Hematopoietic multipotent progenitor cell treated with erythropoietin and hydrocortisone succinate and interleukin-3 and kit ligand, for 17 days (in vitro differentiated cells): ENCODE measurements around the gene PRTFDC1.

Source experiments
- DNase-seq: peaks from one replicate; pipeline ENCODE4 v3.0.0-alpha.2; 2015; ENCODE audit warnings: low spot score

The PRTFDC1 gene

DNA sequence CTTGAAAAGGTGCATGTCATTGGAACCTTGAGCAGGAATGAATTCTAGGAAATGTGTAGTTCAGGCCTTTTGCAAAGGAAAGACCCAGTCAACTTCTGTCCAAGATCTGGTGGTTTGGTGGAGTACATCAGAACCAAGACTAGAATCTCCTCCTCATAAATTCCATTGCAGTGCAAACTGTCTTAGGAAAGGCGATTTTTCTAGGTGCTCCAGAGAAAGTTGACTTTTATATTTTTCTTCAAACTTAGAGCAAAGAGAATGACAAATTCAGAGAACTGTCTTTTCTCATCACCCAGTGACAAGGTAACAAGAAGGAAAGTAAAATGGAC, 50.0 kb downstream of the PRTFDC1 start:
- no peak for DNase-seq

DNA sequence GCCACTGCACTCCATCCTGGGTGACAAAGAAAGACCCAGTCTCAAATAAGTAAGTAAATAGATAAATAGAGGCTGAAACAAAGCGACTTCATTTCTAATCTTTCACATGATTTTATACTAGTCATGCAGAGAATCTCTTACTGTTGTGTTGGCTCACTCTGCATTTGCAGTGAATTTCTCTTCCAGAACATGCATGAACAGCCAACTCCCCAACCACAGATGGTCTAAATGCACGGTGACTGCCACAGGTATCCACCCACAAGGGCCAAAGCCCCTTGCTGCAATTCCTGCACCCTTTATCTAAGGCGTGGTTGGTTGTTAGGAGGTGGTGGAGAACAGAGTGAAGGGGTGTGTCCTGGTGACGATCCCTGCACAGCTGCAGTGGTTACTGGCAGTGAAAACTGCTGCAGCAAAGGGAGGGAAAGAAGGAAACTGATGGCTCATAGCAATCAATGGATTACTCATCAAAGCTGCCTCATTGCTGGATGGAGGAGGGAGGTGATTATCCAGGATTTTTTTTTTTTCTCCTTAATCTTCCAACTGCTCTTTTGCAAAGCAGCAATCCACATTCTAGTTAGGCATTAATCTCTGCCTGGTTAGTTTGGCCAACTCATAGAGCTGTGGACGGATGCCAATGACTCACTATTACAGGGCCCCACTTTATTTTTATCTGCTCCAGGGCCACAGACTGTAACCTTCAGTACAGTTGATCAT, 50.6 kb downstream of the PRTFDC1 start:
- DNase-seq, result peak; percentile 27

DNA sequence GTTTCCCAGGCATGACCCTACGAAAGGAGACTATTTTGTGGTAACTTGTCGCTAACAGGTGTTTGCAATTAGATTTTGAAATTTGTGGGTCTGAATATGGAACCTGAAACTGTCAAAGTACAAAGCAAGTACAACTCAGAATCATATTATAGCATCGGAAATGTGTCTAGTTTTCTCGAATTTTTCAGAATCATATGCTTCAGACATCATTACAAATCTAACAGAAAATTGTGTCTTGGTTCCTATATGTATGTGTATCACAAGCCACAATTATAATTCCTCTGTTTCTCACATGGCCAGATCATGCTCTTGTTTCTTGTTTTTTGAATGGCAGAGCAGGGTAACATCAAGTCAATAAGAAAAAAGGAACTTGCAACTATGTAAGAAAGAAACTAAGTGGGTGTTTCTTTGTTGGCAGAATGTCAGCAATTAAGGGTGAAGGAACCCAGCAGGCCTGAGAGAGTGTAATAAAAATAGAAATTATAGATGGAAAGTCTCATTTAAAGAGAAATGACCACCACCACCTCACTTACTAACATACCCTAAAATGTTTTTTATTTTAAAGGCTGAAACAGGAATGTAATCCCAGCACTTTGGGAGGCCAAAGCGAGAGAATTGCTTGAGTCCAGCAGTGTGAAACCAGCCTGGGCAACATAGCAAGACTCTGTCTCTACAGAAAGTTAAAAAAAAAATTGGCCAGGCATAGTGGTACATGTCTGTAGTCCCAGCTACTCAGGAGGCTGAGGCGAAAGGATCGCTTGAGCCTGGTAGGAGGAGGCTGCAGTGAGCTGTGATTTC, 51.3 kb downstream of the PRTFDC1 start:
- DNase-seq, result no peak

DNA sequence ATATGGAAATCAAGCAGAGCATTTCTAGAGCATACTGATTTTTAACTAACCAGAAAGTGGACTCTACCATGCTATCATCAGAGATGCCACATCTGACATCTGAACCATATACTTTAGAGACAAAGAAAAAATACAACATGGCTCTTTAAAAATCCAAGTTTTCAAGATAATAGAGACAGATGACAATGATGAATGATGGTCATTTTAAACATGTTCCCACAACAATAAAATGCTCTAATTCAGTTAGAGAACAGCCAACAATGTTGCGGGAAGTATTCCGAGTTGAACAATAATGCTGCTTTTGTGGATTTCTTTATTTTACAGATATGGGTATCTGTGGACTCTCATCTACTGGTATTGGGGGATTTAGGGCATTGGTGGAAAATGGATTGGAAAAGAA, 52.8 kb downstream of the PRTFDC1 start:
- no peak for DNase-seq

DNA sequence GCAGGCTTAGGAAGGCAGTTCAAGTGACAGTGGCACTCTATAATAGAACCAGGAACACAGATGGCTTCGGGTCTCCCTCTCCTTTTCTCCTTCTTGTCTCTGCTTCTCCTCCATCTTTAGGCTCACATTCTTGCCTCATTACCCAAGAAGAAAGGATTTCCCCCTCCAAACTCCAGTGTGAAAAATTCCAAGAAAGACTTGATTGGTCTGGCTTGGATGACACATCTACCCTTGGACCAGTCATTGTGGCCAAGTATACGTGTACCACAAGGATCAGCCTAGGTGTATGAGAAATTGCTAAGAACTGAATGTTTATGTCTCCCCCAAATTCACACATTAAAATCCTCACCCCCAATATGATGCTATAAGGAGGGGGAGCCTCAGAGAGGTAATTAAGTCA, 53.9 kb downstream of the PRTFDC1 start:
- DNase-seq, result no peak

DNA sequence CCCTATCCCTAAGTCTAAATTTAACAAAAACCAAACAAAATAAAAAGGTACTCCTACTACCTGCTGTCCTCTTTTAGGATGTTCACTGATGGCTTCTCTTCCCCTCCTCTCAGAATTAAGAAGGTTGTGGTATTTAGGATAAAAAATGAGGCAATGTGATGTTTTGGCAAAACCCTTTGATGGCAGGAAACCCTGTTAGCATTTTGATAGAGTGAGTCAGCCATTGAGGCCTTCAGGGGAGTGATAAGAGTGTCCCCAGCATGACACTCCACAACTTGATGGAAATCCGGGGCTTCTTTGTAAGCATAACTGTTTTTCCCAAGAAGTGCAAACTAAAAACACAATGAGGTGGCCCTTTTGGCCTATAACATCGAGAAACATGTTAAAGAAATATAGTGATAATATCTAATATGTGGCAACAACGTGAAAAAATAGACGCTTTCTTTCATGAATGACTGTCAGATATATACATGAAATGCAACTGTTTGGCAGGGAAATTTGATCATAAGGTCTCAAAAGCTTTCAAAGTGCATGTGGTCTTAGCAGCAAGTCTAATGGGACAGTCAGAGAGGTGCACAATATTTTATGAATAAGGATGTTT, 55.0 kb downstream of the PRTFDC1 start:
- DNase-seq, result peak; percentile 9

DNA sequence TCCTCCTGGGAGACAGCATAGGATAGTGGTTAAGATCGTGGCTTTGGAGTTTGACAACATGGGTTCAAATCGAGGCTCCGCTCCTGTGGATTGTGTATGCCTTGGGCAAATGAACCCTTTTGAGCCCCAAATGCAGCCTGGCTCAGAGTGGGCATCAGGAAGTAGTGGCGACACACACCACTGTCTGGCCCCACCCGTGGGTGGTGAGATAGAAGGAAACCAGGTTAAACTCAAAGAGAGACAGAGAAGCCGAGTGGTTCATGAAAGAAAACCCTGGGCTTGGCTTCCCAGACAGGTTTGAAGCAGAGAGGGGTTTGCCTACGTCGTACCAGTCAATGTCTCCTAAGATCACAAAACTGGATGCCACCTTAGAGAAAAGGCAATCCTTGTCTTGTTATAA, 57.7 kb downstream of the PRTFDC1 start:
- DNase-seq, result no peak

DNA sequence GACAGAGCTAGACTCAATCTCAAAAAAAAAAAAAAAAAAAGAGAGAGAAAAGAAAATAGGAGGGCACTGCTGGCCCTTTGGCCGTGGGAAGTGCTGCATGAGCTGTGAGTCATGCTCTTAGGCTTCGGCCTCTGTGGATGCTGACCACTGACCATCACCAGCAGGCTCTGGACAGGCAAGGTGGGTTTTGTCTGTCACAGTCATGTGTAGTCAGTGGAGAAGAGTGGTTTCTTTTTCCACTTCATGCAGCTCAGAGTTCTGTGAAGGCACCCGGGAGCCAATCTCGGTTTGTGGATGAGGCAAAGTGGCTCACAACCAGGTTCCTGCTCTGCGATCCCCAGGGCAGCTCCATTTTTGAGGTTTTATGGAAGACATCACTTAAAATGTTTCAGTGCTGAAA, 58.1 kb downstream of the PRTFDC1 start:
- DNase-seq, result no peak

DNA sequence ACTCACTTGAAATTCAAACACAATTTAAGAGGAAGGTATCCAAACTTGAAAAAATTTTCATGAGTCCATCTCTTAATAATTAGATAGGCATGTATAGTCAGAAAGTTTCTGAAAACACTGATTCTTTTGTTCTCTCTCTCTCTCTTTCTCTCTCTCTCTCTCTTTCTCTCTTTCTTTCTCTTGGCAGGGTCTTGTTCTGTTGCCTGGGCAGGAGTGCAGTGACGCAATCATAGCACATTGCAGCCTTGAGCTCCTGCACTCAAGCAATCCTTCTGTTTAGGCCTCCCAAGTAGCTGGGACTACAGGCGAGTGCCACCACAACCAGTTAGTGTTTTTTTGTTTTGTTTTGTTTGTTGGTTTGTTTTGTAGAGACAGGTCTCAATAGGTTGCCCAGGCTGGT, 59.3 kb downstream of the PRTFDC1 start:
- DNase-seq, result no peak

DNA sequence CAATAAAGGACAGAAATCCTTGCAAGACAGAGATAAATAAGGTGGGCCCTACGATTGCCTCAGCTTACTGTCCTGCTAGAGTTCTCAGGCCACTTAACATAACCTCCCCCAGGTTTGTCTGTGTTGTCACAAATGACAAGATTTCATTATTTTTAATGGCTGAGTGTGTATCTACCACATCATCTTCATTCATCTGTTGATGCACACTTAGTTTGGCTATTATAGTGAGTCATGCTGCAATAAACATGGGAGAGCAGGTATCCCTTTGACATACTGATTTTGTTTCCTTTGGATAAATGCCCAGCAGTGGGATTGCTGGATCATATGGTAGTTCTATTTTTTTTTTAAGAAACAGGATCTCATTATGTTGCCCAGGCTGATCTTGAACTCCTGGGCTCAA, 60.6 kb downstream of the PRTFDC1 start:
- DNase-seq, result no peak

DNA sequence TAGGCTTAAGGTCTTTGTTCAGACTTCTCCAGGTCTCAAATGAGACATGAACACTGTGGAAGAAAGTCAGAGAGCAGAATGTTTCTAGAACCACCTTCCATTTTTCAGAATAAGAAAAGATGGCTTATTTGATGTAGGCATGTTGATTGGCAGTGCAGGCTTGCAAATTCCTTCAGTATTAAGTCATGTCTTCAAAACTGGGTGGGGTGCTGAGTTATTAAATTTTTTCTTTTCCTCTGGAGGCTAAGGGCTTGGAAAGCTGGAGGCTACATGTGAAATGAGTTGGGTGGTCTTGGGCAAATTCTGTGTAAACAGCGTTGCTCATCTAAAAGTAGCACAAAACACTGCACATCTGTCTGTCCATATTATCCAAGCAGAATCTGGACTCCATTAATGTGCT, 62.8 kb downstream of the PRTFDC1 start:
- no peak for DNase-seq

DNA sequence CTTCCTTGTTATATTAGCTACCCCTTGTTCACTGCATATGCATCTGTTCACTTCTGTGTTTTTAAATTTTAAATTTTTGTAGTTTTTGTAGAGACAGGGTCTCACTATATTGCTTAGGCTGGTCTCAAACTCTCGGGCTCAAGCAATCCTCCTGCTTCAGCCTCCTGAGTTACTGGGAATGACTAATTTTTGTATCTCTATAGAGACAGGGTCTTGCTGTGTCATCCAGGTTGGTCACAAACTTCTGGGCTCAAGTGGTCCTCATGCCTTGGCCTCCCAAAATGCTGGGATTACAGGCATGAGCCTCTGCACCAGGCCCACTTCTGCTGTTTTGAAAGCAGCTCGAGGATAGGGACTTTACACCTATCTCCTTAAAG, 64.6 kb downstream of the PRTFDC1 start:
- DNase-seq, result no peak

DNA sequence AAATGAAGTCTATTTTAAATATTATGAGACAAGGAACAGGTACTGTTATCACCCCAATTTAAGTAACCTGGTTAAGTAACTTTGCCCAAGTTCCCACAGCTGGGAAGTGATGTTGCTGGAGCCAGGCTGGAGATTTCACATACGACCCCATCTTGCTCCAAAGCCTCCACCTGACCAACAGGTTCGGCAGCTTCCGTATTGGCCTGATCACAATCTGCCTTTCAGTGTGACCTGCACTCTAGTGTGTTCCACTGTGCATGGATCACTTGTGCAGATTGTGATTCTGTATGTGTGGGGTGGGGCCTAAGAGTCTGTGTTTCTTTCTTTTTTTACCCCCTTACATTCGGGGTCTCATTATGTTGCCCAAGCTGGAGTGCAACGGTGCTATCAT, 66.1 kb downstream of the PRTFDC1 start:
- no peak for DNase-seq

DNA sequence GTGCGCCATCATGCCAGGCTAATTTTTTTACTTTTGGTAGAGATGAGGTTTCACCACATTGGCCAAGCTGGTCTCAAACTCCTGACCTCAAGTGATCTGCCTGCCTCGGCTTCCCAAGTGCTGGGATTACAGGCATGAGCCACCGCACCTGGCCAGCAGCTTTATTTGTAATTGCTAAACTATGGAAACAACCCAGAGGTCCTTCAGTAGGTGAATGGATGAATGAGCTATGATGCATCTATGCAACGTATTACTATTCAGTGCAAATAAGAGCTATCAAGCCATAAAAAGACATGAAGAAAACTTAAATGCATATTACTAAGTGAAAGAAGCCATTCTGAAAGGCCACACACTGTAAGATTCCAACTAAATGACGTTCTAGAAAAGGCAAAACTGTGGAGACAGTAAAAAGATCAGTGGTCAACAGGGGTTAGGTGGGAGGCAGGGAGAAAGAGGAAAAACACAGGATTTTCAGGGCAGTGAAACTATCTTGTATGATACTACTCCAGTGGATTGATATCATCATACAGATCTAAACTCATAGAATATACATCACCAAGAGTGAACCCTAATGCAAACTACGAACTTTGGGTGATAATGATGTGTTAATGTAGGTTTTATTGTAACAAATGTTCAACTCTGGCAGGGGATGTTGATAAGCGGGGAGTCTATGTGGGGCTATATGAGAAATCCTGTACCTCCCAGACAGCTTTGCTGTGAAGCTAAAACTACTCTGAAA, 66.7 kb downstream of the PRTFDC1 start:
- DNase-seq, result no peak

DNA sequence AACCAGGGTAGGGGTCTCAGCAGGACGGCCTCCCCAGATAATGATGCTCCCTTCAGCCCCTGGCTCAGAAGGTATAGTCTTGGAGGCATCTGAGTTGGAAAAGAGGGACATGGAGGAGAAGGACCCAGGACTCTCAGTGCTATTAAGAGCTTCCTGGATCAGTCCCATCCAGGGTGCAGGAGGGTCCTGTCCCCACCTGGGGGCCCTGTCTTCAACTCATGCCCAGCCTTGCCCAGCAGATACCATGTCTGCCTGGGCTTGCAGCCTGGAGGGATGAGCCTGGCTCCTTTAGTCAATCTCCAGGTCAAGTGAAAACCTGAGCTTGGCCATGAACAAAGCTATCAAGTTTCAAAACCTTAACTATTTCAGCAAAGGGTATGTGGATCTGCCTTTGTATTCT, 67.6 kb downstream of the PRTFDC1 start:
- no peak for DNase-seq

DNA sequence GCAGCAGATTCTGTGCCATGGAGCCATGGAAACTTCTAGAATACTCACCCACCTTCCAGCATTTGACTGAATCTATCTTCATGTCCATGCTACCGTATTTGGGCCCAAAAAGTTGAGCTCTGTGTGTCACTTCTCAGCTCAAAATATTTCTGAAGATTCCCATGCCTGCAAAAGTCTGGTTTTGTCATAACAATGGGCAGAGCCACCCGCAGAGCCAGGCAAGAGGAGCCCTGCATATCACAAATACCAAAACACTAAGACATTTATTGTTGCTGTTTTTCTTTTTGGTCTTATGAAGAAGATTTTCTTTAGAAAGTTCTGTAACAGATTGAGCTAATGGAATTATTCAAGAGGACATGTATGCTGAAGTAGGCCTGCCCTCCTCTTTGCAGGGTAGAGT, 68.1 kb downstream of the PRTFDC1 start:
- no peak for DNase-seq

DNA sequence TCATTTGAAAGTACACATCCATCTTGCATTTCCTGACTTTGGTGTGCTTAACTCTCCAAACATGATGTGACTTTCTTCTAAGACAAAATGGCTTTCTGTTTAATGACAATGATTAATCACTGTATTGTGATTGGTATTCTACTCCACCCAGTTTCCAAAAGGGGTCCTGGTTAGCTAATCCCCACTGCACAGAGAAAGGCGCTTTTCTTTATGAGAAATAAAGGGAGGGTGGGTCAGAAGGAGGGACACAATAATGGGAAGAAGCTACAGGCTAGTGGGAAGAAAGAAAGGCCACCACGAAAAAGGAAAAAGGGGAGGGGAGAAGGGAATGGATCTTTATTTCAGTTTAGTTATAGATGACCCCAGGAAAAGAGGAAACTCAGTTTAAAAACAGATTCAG, 69.2 kb downstream of the PRTFDC1 start:
- DNase-seq, result no peak

DNA sequence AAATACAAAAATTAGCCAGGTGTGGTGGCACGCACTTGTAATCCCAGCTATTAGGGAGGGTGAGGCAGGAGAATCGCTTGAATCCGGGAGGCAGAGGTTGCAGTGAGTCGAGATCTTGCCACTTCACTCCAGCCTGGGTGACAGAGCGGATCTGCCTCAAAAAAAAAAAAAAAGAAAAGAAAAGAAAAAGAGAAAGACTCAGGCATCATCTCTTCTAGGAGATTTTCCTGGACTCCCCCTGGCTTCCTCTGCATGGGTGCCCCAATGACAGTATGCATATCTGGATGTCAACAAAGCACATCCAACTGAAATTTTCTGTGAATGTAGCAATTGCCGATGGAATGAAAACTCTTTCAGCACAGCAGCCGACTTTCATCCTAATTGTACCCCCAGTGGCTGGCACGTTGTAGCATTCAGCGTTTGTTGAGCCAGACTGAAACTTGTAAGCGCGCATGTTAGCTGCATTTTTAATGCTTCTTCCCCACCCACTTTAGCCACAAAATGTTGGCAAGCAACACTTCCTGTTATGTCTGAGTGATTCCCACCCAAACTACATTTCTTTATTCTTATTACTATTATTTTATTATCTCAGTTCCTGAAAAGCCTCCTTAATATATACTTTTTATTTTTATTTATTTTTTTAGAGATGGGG, 70.2 kb downstream of the PRTFDC1 start:
- no peak for DNase-seq

DNA sequence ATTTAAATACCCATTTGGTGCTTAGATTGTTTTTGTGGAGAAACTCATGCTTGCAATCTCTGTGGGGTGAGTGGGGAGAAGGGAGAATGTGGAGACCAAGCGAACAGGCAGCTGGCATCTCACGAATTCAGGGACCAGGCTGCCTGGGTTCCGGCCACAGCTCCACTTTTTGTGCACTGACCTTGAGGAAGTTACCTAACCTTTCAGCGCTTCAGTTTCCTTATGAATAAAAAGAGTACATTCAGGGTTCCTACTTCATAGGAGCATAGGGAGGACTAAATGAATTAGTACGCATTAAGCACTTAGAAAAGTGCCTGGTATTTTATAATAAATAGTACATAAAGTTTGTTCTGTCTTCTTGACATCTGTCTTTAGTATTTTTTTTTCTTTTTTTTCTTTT, 72.5 kb downstream of the PRTFDC1 start:
- DNase-seq, result no peak

DNA sequence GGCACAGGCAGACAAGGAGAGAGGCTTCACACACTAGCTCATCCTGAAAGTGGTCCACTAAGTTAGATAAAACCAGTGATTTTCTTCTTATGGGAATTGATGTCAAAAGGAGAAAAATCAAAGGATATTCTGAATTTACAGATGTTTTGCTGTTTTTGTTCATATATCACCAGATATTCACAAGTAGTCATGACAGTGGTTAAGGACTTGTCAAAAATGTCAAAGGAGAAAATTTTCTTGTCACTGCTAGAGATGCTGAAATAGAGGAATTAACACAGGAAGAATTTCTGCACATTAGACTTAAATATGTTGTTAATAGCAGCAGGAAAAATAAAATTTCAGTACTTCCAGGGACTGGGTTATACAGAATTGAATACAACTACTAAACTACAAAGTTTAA, 78.3 kb downstream of the PRTFDC1 start:
- no peak for DNase-seq

DNA sequence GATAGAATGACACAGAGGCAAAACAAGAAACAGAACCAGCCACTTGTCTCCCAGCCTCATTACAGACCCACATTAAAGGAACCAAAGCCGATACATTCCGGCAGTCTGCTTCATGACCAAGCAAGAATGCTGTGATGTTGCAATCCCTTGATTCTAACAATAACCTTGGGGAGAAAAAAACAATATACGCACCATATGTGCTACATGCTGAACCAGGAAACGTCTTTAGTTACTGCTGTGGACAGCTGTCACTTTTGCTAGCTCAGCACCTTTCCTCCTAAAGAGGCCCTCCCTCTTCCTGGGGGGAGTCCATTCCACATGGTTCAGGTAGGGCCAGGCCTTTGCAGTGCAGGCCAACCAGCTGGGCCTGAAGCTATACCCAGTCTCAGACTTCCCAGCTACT, 79.1 kb downstream of the PRTFDC1 start:
- no peak for DNase-seq

DNA sequence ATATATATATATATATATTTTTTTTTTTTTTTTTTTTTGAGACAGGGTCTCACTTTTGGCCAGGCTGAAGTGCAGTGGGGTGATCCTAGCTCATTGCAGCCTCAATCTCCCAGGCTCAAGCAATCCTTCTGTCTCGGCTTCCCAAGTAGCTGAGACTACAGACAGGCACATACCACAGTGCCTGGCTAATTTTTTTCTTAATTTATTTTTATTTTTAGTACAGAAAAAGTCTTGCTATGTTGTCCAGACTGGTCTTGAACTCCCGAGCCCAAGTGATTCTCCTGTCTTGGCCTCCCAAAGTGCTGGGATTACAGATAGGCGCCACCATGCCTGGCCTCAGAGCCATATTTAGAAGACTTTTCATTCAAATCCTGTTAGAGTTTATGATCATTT, 79.6 kb downstream of the PRTFDC1 start:
- no peak for DNase-seq
